Measurements from ENCODE around the gene ZFYVE27.

ZFYVE27 gene

DNA sequence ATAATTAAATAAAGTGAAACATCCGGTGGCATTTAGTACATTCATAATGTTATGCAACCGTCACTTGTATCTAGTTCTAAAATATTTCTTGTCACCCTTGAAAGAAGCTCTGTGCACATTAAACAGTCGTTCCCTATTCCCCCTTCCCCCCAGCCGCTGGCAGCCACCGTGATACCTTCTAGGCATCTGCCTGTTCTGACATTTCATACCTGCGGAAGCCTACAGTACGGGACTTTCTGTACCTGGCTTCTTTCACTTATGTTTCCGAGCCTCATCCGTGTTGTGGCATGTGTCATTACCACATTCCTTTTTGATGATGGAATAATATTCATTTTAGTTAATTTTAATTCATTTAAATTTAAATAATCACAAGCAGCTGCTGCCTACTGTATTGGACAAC, 48.8 kb downstream of the ZFYVE27 start:
- H3K36me3 ChIP-seq, result no peaks in the 10 kb centered on the region
- TF ChIP-seq, protein P1, sequence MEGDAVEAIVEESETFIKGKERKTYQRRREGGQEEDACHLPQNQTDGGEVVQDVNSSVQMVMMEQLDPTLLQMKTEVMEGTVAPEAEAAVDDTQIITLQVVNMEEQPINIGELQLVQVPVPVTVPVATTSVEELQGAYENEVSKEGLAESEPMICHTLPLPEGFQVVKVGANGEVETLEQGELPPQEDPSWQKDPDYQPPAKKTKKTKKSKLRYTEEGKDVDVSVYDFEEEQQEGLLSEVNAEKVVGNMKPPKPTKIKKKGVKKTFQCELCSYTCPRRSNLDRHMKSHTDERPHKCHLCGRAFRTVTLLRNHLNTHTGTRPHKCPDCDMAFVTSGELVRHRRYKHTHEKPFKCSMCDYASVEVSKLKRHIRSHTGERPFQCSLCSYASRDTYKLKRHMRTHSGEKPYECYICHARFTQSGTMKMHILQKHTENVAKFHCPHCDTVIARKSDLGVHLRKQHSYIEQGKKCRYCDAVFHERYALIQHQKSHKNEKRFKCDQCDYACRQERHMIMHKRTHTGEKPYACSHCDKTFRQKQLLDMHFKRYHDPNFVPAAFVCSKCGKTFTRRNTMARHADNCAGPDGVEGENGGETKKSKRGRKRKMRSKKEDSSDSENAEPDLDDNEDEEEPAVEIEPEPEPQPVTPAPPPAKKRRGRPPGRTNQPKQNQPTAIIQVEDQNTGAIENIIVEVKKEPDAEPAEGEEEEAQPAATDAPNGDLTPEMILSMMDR (IDR thresholded peaks at IDR 0.05), result no peak
- no peaks in the 10 kb centered on the region for H3K9me3 ChIP-seq

DNA sequence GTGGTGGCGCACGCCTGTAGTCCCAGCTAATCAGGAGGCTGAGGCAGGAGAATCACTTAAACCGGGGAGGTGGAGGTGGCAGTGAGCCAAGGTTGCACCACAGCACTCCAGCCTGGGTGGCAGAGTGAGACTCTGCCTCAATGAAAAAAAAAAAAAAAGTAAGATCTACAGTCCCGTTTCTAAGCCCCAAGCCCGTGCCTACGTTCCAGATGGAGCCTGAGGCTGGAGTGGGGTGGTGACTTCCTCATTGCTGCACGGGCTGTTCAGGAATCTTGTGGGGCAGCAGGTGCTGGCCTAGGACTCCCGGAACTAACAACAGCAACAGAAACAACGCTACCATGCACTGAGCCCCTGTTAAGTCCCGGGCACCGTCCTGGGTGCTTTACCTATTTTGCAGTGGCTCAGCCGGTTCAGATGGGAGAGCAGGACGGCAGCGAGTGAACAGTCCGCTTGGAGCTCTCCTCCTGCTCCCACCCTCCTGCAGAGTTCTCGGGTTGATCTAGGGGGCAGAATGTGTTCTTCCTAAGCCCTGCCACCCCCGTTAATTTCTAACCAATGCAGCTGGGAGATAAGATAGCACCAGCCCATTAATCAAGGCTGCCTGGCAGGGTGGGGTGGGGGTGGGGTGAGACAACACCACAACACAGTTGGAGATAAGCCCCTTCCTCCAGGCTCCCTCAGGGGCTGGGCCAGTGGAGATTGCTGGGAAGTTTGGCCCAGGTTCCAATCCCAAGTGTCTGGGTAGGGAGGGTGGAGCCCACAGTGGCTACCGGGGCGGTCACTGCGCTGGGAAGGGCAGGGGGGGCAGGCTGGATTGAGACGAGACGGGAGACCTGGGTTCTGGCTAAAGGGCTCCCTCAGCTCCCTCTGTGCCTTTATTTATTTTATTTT, 51.9 kb downstream of the ZFYVE27 start:
- no peak for DNase-seq
- no peak overlapping the region for H3K27ac ChIP-seq
- intact Hi-C loops (cut with DNase I; ENCODE audit: low total_unique reads), result no loop called here
- TF ChIP-seq, protein P1 (IDR thresholded peaks at IDR 0.05), result no peak
- no peaks in the 10 kb centered on the region for H3K9me3 ChIP-seq
- H3K27me3 ChIP-seq, result peaks cover 0 to 43% of the 10 kb centered on the region in 2 donors
- H3K4me3 ChIP-seq, result no peak overlapping the region
- peaks cover 0 to 10% (median 7%) of the 10 kb centered on the region in 4 donors for H3K4me1 ChIP-seq
- no peaks in the 10 kb centered on the region for H3K36me3 ChIP-seq

More for the DNA sequence above, 48.8 kb downstream of the ZFYVE27 start:
- no peak overlapping the region for H3K27ac ChIP-seq
- peaks cover 0 to 25% of the 10 kb centered on the region in 2 donors for H3K27me3 ChIP-seq
- no peak overlapping the region for H3K4me3 ChIP-seq
- DNase-seq, result no peak
- peaks cover 0 to 16% (median 7%) of the 10 kb centered on the region in 4 donors for H3K4me1 ChIP-seq
- intact Hi-C loops (cut with DNase I; ENCODE audit: low total_unique reads), result no loop called here

DNA sequence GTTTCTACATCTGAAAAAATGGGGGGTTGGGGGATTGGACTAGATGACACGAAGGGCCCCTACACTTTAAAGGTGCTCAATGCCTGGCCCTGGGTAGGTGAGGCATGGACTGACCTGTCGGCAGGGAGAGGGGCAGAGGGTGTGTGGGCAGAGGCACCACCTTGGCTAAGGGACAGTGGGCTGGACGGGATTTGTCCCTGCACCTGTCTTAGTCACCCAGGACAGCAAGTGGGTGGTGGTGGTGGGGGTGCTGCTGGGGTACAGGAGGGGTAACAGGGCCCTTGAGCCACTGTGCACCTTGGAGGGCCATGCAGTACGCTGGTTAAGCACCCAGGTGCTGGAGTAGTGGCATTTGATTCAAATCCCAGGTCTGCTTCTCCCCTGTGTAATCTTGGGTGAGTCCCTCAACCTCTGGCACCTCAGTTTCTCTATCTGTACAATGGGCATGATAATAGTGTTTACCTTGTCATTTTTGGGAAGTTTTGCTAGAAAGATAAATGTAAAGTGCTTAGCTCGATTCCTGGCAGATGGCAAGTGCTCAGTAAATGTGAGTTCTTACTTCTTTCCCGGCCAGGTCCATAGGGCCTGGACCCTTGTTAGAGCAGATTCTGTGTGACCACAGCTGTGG, 53.0 kb downstream of the ZFYVE27 start:
- TF ChIP-seq, protein P1 (IDR thresholded peaks at IDR 0.05), result no peak
- H3K4me3 ChIP-seq, result no peak overlapping the region
- peaks cover 0 to 46% of the 10 kb centered on the region in 2 donors for H3K27me3 ChIP-seq
- intact Hi-C loops (cut with DNase I; ENCODE audit: low total_unique reads), result loop anchor here (10.0 kb wide), 1 partner anchor 255 kb away; no protein-coding TSS in a partner anchor
- H3K4me1 ChIP-seq, result peaks cover 0 to 10% (median 7%) of the 10 kb centered on the region in 4 donors
- no peaks in the 10 kb centered on the region for H3K36me3 ChIP-seq
- no peak overlapping the region for H3K27ac ChIP-seq
- no peak for DNase-seq
- H3K9me3 ChIP-seq, result no peaks in the 10 kb centered on the region

DNA sequence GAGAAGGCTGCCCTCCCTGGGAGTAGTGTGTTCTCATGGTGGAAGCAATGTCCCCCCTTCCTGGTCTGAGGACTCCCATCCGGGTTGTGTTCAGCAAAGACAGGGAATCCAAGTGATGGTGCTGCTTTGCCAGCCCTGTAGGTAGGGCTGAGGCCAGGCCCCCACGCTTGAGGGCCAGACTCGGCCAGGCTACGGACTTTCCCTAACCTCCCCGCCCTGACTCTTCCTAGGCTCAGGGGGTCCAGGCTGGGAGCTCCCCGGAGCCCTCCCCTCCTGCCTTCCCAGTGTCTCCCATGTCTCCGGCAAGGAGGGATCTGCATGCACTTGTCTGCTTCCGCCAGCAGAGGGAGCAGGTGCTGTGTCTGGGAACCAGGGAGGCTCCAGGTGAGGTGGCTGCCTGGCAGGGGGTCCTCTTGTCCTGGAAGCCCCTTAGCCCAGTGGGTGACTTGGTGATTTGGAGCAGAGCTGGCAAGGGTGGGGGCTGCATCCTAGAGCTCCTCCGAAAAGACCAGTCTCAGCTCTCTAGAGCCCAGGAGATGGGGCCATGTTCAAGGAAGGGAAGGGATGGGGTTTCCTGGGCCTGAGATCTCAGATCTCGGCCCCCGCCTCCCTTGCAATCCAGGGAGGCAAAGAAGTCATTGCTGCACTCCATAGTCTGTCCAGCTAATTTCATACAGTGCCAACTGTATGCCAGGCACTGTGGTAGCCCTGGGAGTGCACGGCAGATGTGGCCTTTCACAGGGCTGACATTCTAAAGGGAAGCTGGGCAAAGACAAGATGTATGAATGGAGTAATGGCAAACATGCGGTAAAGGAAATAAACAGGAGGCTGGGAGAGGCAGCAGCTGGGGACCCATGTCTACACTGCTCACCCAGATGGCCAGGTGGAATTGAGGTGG, 55.1 kb downstream of the ZFYVE27 start:
- no peaks in the 10 kb centered on the region for H3K9me3 ChIP-seq
- H3K27me3 ChIP-seq, result peaks cover 0 to 45% of the 10 kb centered on the region in 2 donors
- no peaks in the 10 kb centered on the region for H3K36me3 ChIP-seq
- TF ChIP-seq, protein P1 (IDR thresholded peaks at IDR 0.05), result peak; percentile 88 to 90
- H3K4me3 ChIP-seq, result no peak overlapping the region
- H3K27ac ChIP-seq, result no peak overlapping the region
- DNase-seq, result peak; percentile 58 to 75
- intact Hi-C loops (cut with DNase I; ENCODE audit: low total_unique reads), result loop anchor here (2.0 to 10.0 kb wide), 2 partner anchors 77 to 253 kb away; no protein-coding TSS in a partner anchor
- H3K4me1 ChIP-seq, result peaks cover 0 to 10% (median 7%) of the 10 kb centered on the region in 4 donors

DNA sequence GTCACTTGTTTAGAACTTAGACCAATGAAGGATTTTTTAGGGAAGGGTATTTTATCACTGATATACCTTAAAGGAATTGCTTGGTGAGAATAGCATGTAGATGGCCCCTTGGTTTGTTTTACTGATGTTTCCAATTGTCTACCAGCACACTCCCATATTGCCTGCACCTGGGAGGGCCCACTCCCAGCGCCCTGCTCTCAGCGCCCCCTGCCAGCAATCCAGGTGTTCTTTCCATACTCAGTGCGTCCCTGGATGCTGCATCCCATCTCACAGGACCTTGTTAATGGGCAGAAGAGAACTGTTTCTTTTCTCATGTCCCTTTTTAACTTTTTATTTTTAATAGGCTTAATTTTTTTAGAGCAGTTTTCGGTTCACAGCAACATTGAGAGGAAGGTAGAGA, 59.0 kb downstream of the ZFYVE27 start:
- Histone ChIP-seq H3K4me3 (no peak overlapping the region), H3K36me3 (no peaks in the 10 kb centered on the region), H3K27ac (no peak overlapping the region), H3K27me3 (peaks cover 0 to 28% of the 10 kb centered on the region in 2 donors), H3K9me3 (peaks cover 0 to 11% (median 9%) of the 10 kb centered on the region in 3 donors), H3K4me1 (no peaks in the 10 kb centered on the region)
- intact Hi-C loops (cut with DNase I; ENCODE audit: low total_unique reads), result loop anchor here (10.0 kb wide), 1 partner anchor 249 kb away; no protein-coding TSS in a partner anchor
- TF ChIP-seq, protein P1 (IDR thresholded peaks at IDR 0.05), result no peak
- DNase-seq, result no peak

All from tibial artery (tissue), 4 donors.